Bronchial epithelial cell (primary cell): ENCODE results near the gene ERBB4. TPM values are rescaled to one million over a fixed set of nuclear protein-coding genes. Genes with fewer than 3 reads are reported as not detected.
"Not testable (repeated sequence)": the region's sequence is repeated elsewhere in the genome, so short reads cannot be mapped to it uniquely, and the experiment has no call there.

Source experiments
- DNase-seq: peaks from one replicate; pipeline ENCODE4 v3.0.0-alpha.2; 2010; ENCODE audit warnings: low read depth
- FAIRE-seq: peaks from 2 replicates; lab custom pipeline; 2011; peaks lifted over from hg19 to GRCh38; lab: Jason Lieb, UNC
- H3K27me3 ChIP-seq: 2 replicates; pipeline ENCODE4 v1.5.1; 2011; ENCODE audit warnings: low read length; ENCODE audit not compliant: control insufficient read depth, insufficient read depth
- H3K36me3 ChIP-seq: 2 replicates; pipeline ENCODE4 v1.5.1; 2011; ENCODE audit warnings: low read length; ENCODE audit not compliant: control insufficient read depth, insufficient read depth
- H3K4me3 ChIP-seq: 2 replicates; pipeline ENCODE4 v1.5.1; 2011; ENCODE audit warnings: mild to moderate bottlenecking, low read depth, low read length, control low read depth
- total RNA-seq: library from RNA; depleted of rRNA; stranded (reverse); fragments of >200 nt; gene quantifications from 2 replicates; pipeline ENCODE4 v1.2.1, GENCODE V29; 2014
- TF ChIP-seq, protein P1 (sequence below): IDR thresholded peaks from 2 replicates; pipeline ENCODE4 v1.5.1; 2011; ENCODE audit warnings: mild to moderate bottlenecking, moderate library complexity, low read length, control low read depth, inconsistent platforms; ENCODE audit not compliant: insufficient read depth, severe bottlenecking

The ERBB4 gene
- total RNA-seq, 1 donor from 2014 or later = under 0.01 TPM

DNA sequence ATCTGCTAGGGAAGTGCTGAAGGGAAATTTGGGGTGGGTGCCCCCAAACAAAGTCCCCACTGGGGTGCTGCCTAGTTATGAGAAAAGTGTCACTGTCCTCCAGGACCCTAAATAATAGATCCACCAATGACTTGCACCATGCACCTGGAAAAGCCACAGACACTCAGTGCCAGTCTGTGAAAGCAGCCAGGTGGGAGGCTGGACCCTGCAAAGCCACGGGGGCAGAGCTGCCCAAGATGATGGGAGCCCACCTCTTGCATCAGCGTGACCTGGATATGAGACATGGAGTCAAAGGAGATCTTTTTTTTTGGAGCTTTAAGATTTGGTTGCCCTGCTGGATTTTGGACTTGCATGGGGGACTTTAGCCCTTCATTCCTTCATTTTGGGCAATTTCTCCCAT, 431.6 kb downstream of the ERBB4 start:
- DNase-seq (no peak), FAIRE-seq (no peak)
- no peaks in the 10 kb centered on the region for H3K27me3 ChIP-seq
- H3K36me3 ChIP-seq = no peaks in the 10 kb centered on the region
- H3K4me3 ChIP-seq = no peak overlapping the region
- TF ChIP-seq, protein P1, sequence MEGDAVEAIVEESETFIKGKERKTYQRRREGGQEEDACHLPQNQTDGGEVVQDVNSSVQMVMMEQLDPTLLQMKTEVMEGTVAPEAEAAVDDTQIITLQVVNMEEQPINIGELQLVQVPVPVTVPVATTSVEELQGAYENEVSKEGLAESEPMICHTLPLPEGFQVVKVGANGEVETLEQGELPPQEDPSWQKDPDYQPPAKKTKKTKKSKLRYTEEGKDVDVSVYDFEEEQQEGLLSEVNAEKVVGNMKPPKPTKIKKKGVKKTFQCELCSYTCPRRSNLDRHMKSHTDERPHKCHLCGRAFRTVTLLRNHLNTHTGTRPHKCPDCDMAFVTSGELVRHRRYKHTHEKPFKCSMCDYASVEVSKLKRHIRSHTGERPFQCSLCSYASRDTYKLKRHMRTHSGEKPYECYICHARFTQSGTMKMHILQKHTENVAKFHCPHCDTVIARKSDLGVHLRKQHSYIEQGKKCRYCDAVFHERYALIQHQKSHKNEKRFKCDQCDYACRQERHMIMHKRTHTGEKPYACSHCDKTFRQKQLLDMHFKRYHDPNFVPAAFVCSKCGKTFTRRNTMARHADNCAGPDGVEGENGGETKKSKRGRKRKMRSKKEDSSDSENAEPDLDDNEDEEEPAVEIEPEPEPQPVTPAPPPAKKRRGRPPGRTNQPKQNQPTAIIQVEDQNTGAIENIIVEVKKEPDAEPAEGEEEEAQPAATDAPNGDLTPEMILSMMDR = no peak

DNA sequence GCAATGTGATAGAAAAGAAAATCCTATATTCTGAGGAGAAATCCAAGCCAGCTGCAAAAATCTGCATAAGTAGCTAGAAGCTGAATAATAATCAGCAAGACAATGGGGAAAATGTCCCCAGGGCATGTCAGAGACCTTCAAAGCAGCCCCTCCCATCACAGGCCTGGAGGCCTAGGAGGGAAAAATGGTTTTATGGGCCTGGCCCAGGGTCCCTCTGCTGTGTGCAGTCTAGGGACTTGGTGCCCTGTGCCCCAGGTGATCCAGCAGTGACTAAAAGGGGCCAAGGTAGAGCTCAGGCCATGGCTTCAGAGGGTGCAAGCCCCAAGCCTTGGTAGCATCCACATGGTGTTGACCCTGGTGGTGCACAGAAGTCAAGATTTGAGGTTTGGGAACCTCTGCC, 432.1 kb downstream of the ERBB4 start:
- H3K4me3 ChIP-seq, H3K27me3 ChIP-seq, H3K36me3 ChIP-seq, DNase-seq, FAIRE-seq: not testable (repeated sequence)

DNA sequence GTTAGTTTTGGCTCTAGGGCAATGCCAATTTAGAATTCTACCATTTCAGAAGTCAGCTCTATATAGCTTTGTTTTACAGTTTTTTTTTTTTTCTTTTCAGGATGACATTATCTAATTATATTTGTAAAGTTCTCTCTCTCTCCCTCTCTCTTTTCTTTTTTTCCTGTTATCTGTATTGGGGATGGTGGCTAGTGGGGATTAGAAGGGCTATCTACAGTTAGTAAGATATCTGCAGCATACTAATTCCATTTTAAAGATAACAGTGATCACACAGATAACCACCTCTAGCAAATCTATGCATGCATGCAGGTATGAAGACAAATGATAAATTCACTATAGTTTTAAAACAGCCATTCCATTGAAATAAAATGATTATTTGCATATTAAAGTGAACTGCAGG, 438.9 kb downstream of the ERBB4 start:
- Histone ChIP-seq H3K4me3 (no peak overlapping the region), H3K27me3 (no peaks in the 10 kb centered on the region), H3K36me3 (no peaks in the 10 kb centered on the region)
- TF ChIP-seq, protein P1 = no peak
- DNase-seq (no peak), FAIRE-seq (no peak)

DNA sequence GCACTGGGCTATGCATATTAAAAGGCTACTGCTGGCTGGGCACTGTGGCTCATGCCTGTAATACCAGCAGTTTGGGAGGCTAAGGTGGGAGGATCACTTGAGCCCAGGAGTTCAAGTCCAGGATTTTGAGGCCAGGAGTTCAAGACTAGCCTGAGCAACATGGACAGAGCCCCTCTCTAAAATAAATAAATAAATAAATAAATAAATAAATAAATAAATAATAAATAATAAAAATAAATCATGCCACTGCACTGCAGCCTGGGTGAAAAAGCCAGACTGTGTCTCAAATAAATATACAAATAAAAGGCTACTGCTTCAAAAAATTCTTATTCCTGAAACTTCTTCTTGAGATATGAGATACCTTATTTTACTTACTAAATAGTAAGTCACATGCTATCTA, 439.6 kb downstream of the ERBB4 start:
- no peaks in the 10 kb centered on the region for H3K27me3 ChIP-seq
- TF ChIP-seq, protein P1 = no peak
- H3K4me3 ChIP-seq = no peak overlapping the region
- DNase-seq (no peak), FAIRE-seq (no peak)
- H3K36me3 ChIP-seq = no peaks in the 10 kb centered on the region

DNA sequence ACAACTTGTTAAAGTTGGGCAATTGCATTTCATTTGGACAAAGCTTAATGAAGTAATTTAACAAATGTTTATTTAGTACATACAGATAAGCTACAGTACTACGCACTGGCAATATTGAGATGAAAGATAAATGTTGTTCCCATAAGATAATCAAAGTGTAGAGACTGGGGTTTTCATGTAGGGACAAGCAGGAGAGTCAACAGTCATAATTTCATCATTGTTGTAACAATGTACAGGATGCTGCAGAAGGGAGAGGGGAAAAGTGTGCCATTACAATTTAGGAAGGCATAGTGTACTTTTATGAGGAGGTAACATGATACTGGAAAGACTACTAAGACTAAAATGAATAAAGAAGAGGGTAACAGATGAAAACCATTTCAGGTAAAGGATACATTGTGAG, 441.6 kb downstream of the ERBB4 start:
- TF ChIP-seq, protein P1 = no peak
- H3K36me3 ChIP-seq = no peaks in the 10 kb centered on the region
- FAIRE-seq = no peak
- no peaks in the 10 kb centered on the region for H3K27me3 ChIP-seq
- DNase-seq = peak; percentile 86
- H3K4me3 ChIP-seq = no peak overlapping the region

DNA sequence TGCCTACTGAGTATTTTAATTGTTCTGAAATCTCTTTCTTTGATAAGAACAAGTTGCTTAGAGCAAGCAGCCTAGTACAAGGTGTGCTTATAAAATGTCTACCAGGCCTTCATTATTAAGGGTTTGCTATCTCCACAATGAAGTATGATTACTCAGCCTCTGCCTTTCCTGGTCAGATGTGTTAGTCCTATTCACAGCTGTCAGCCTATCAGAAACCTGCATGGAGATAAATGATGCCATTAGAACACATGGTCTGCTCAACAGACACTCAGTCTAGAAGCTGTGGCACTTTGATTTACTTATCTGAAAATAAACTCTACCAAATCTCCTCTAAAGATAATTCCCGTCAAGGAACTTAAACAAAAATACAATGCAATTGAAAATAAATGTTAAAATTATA, 448.7 kb downstream of the ERBB4 start:
- peak; percentile 4 for DNase-seq
- TF ChIP-seq, protein P1 = no peak
- Histone ChIP-seq H3K4me3 (no peak overlapping the region), H3K27me3 (no peaks in the 10 kb centered on the region), H3K36me3 (no peaks in the 10 kb centered on the region)
- FAIRE-seq = no peak
